ENCODE results near the gene PIAS1.
A peak's percentile ranks its signal among the peaks of the same experiment; 100 is the strongest.

Gene PIAS1

DNA sequence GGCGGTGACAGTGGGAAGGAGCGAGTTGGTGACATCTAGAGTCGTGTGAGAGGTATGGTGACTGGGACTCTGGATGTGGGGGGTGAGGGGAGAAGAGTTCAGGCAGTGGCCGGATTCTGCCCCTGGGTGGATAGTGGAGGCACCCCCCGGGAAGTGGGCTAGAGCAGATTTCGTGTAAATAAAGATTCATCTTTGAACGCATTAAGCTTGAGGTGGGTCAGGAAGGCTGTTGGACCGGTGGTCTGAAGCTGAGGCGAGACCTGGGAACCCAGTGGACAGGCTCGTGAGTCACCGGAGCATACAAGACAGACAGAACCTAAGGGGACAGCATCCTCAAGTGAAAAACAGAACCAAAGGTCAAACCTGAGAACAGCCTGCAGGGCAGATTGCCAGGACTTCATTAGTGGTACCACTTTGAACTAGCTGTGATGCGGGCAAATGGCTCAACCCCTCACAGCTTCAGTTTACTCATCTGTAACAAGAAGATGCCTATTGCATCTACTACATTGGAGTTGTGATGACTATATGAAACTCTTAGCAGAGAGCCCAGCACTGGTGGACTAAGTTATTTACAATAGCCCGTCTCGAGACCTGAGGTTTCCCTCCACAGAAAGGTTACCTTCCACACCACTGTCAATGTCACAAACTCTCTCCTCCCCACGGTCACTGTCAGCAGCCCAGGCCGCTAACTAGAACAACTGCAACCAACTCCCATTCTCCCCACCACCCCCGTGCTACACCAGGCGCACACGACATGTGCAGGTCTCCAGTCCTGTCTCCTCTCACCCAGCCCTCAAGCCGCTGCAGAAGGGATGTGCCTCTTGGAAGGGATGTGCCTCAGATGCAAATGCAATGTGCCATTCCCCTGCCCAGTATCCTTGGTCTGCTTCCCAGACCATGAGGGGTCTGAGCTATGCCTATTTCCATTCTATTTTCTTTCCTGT is 176.3 kb downstream of the PIAS1 start (continued):
- TF ChIP-seq ZNF174 (tag by site-specific recombination; IDR thresholded peaks at IDR 0.05) (no peak), ZNF112 (tag by site-specific recombination; IDR thresholded peaks at IDR 0.05) (no peak), ZNF350 (tag by site-specific recombination; IDR thresholded peaks at IDR 0.05) (no peak), MEIS1 (CRISPR knock-in tag; IDR thresholded peaks at IDR 0.05; ENCODE audit: borderline replicate concordance) (no peak), BCL11A (tag by site-specific recombination; IDR thresholded peaks at IDR 0.05; ENCODE audit: low read depth) (no peak), ZNF214 (tag by site-specific recombination; IDR thresholded peaks at IDR 0.05; ENCODE audit: borderline replicate concordance) (no peak), HOXA7 (CRISPR knock-in tag; IDR thresholded peaks at IDR 0.05; ENCODE audit: borderline replicate concordance) (no peak), SETDB1 (IDR thresholded peaks at IDR 0.05; ENCODE audit: insufficient read length, low read length) (no peak), ZNF23 (tag by site-specific recombination; IDR thresholded peaks at IDR 0.05; ENCODE audit: borderline replicate concordance) (no peak), ZXDB (tag by site-specific recombination; IDR thresholded peaks at IDR 0.05) (0 out of 2 replicates have a peak, but pooled peaks have one; percentile 11), ZNF600 (tag by site-specific recombination; IDR thresholded peaks at IDR 0.05) (peak; percentile 66; the same call in 1 of the 2 replicates), YY1 (tag by site-specific recombination; IDR thresholded peaks at IDR 0.05) (no peak), ZNF664 (tag by site-specific recombination; IDR thresholded peaks at IDR 0.05) (no peak), ZNF501 (tag by site-specific recombination; IDR thresholded peaks at IDR 0.05) (no peak), SP2 (tag by site-specific recombination; IDR thresholded peaks at IDR 0.05) (no peak), ZEB2 (tag by site-specific recombination; IDR thresholded peaks at IDR 0.05) (no peak), ZNF76 (tag by site-specific recombination; IDR thresholded peaks at IDR 0.05; ENCODE audit: borderline replicate concordance, low read depth) (no peak), ZSCAN23 (tag by site-specific recombination; IDR thresholded peaks at IDR 0.05) (no peak), GLIS2 (tag by site-specific recombination; IDR thresholded peaks at IDR 0.05) (peak; percentile 83), BCL11B (tag by site-specific recombination; IDR thresholded peaks at IDR 0.05; ENCODE audit: low read depth) (no peak), ZNF558 (tag by site-specific recombination; IDR thresholded peaks at IDR 0.05) (no peak), ZNF837 (tag by site-specific recombination; IDR thresholded peaks at IDR 0.05) (no peak), KLF9 (tag by site-specific recombination; IDR thresholded peaks at IDR 0.05; ENCODE audit: low read depth) (no peak; the same call in 1 of the 2 replicates), ZNF660 (tag by site-specific recombination; IDR thresholded peaks at IDR 0.05) (no peak), ZBTB21 (tag by site-specific recombination; IDR thresholded peaks at IDR 0.05) (no peak), ZNF121 (tag by site-specific recombination; IDR thresholded peaks at IDR 0.05) (no peak), ZFP37 (tag by site-specific recombination; IDR thresholded peaks at IDR 0.05) (peak; percentile 67; the same call in 1 of the 2 replicates), ZFP69B (tag by site-specific recombination; IDR thresholded peaks at IDR 0.05) (no peak)
- TF ChIP-seq, protein P1, sequence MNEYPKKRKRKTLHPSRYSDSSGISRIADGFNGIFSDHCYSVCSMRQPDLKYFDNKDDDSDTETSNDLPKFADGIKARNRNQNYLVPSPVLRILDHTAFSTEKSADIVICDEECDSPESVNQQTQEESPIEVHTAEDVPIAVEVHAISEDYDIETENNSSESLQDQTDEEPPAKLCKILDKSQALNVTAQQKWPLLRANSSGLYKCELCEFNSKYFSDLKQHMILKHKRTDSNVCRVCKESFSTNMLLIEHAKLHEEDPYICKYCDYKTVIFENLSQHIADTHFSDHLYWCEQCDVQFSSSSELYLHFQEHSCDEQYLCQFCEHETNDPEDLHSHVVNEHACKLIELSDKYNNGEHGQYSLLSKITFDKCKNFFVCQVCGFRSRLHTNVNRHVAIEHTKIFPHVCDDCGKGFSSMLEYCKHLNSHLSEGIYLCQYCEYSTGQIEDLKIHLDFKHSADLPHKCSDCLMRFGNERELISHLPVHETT (tag by site-specific recombination; IDR thresholded peaks at IDR 0.05) = no peak
- TF ChIP-seq, protein P2, sequence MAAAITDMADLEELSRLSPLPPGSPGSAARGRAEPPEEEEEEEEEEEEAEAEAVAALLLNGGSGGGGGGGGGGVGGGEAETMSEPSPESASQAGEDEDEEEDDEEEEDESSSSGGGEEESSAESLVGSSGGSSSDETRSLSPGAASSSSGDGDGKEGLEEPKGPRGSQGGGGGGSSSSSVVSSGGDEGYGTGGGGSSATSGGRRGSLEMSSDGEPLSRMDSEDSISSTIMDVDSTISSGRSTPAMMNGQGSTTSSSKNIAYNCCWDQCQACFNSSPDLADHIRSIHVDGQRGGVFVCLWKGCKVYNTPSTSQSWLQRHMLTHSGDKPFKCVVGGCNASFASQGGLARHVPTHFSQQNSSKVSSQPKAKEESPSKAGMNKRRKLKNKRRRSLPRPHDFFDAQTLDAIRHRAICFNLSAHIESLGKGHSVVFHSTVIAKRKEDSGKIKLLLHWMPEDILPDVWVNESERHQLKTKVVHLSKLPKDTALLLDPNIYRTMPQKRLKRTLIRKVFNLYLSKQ (tag by site-specific recombination; IDR thresholded peaks at IDR 0.05; ENCODE audit: borderline replicate concordance) = no peak
- TF ChIP-seq, protein P3, sequence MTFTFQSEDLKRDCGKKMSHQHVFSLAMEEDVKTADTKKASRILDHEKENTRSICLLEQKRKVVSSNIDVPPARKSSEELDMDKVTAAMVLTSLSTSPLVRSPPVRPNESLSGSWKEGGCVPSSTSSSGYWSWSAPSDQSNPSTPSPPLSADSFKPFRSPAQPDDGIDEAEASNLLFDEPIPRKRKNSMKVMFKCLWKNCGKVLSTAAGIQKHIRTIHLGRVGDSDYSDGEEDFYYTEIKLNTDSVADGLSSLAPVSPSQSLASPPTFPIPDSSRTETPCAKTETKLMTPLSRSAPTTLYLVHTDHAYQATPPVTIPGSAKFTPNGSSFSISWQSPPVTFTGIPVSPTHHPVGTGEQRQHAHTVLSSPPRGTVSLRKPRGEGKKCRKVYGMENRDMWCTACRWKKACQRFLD (tag by site-specific recombination; IDR thresholded peaks at IDR 0.05) = no peak
- TF ChIP-seq, protein P4, sequence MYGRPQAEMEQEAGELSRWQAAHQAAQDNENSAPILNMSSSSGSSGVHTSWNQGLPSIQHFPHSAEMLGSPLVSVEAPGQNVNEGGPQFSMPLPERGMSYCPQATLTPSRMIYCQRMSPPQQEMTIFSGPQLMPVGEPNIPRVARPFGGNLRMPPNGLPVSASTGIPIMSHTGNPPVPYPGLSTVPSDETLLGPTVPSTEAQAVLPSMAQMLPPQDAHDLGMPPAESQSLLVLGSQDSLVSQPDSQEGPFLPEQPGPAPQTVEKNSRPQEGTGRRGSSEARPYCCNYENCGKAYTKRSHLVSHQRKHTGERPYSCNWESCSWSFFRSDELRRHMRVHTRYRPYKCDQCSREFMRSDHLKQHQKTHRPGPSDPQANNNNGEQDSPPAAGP (tag by site-specific recombination; IDR thresholded peaks at IDR 0.05) = peak; percentile 60; the same call in 1 of the 2 replicates
- TF ChIP-seq, protein P5, sequence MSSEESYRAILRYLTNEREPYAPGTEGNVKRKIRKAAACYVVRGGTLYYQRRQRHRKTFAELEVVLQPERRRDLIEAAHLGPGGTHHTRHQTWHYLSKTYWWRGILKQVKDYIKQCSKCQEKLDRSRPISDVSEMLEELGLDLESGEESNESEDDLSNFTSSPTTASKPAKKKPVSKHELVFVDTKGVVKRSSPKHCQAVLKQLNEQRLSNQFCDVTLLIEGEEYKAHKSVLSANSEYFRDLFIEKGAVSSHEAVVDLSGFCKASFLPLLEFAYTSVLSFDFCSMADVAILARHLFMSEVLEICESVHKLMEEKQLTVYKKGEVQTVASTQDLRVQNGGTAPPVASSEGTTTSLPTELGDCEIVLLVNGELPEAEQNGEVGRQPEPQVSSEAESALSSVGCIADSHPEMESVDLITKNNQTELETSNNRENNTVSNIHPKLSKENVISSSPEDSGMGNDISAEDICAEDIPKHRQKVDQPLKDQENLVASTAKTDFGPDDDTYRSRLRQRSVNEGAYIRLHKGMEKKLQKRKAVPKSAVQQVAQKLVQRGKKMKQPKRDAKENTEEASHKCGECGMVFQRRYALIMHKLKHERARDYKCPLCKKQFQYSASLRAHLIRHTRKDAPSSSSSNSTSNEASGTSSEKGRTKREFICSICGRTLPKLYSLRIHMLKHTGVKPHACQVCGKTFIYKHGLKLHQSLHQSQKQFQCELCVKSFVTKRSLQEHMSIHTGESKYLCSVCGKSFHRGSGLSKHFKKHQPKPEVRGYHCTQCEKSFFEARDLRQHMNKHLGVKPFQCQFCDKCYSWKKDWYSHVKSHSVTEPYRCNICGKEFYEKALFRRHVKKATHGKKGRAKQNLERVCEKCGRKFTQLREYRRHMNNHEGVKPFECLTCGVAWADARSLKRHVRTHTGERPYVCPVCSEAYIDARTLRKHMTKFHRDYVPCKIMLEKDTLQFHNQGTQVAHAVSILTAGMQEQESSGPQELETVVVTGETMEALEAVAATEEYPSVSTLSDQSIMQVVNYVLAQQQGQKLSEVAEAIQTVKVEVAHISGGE (tag by site-specific recombination; conservative IDR thresholded peaks at IDR 0.05; ENCODE audit: low read depth) = no peak

Measured in HEK293 (cell line).